HG02852 (cell line): ENCODE measurements around the gene SLC7A8.
"Not testable (repeated sequence)": the region's sequence is repeated elsewhere in the genome, so short reads cannot be mapped to it uniquely, and the experiment has no call there.

ENCODE experiments used
- ATAC-seq: cut with Tn5 transposase; IDR thresholded peaks from one replicate; pipeline ENCODE4 v1.9.1; 2021; ENCODE audit warnings: mild to moderate bottlenecking, moderate library complexity; ENCODE audit not compliant: unreplicated experiment

SLC7A8 gene

GRCh38 chr14:23115039-23115731 is 68.3 kb downstream of the SLC7A8 start:
- no peak for ATAC-seq

- no peak for ATAC-seq
Measured at GRCh38 chr14:23114669-23115038, 68.8 kb downstream of the SLC7A8 start.

- no peak for ATAC-seq
Measured at GRCh38 chr14:23114120-23114458, 69.4 kb downstream of the SLC7A8 start.

- no peak for ATAC-seq
Measured at GRCh38 chr14:23113431-23114119, 69.9 kb downstream of the SLC7A8 start.

GRCh38 chr14:23112359-23113178 is 70.9 kb downstream of the SLC7A8 start:
- no peak for ATAC-seq

- ATAC-seq: no peak
Measured at GRCh38 chr14:23110579-23111365, 72.7 kb downstream of the SLC7A8 start.

- ATAC-seq: no peak
Measured at GRCh38 chr14:23109769-23110168, 73.7 kb downstream of the SLC7A8 start.

GRCh38 chr14:23108169-23108568 is 75.3 kb downstream of the SLC7A8 start:
- ATAC-seq: not testable (repeated sequence)

- ATAC-seq: not testable (repeated sequence)
Measured at GRCh38 chr14:23107620-23108019, 75.8 kb downstream of the SLC7A8 start.

GRCh38 chr14:23106747-23107045 is 76.8 kb downstream of the SLC7A8 start:
- no peak for ATAC-seq

GRCh38 chr14:23105348-23105824 is 78.1 kb downstream of the SLC7A8 start:
- no peak for ATAC-seq

GRCh38 chr14:23104591-23105347 is 78.7 kb downstream of the SLC7A8 start, which contains the start of gene CIROP:
TSS of gene CIROP (minus strand) at chr14:23104989. CDS start at chr14:23104920, 69 bp downstream.
- no peak for ATAC-seq

GRCh38 chr14:23104070-23104590 is 79.3 kb downstream of the SLC7A8 start:
- no peak for ATAC-seq

- no peak for ATAC-seq
Measured at GRCh38 chr14:23103581-23103980, 79.9 kb downstream of the SLC7A8 start.

GRCh38 chr14:23102801-23103200 is 80.7 kb downstream of the SLC7A8 start:
- no peak for ATAC-seq

- ATAC-seq: no peak
Measured at GRCh38 chr14:23101986-23102625, 81.4 kb downstream of the SLC7A8 start.

GRCh38 chr14:23101213-23101970 is 82.1 kb downstream of the SLC7A8 start:
- no peak for ATAC-seq

GRCh38 chr14:23099212-23099861 is 84.1 kb downstream of the SLC7A8 start:
- no peak for ATAC-seq
